ENCODE measurements around the gene TEN1.

- TF ChIP-seq, protein P1, sequence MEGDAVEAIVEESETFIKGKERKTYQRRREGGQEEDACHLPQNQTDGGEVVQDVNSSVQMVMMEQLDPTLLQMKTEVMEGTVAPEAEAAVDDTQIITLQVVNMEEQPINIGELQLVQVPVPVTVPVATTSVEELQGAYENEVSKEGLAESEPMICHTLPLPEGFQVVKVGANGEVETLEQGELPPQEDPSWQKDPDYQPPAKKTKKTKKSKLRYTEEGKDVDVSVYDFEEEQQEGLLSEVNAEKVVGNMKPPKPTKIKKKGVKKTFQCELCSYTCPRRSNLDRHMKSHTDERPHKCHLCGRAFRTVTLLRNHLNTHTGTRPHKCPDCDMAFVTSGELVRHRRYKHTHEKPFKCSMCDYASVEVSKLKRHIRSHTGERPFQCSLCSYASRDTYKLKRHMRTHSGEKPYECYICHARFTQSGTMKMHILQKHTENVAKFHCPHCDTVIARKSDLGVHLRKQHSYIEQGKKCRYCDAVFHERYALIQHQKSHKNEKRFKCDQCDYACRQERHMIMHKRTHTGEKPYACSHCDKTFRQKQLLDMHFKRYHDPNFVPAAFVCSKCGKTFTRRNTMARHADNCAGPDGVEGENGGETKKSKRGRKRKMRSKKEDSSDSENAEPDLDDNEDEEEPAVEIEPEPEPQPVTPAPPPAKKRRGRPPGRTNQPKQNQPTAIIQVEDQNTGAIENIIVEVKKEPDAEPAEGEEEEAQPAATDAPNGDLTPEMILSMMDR (conservative IDR thresholded peaks at IDR 0.05) = no peak
- no peak for TF ChIP-seq ZFX (IDR thresholded peaks at IDR 0.05)
Measured at GRCh38 chr17:76013377-76013932, 34.4 kb downstream of the TEN1 start.
